C1 segment of cervical spinal cord (tissue), 14 donors: ENCODE data around the gene PEX11G.
A peak's percentile ranks its signal among the peaks of the same experiment; 100 is the strongest.

ENCODE experiments used
- DNase-seq, 14 donors: peaks; one replicate each; lab custom pipeline; 2025; lab: John Stamatoyannopoulos, UW

PEX11G gene

DNA sequence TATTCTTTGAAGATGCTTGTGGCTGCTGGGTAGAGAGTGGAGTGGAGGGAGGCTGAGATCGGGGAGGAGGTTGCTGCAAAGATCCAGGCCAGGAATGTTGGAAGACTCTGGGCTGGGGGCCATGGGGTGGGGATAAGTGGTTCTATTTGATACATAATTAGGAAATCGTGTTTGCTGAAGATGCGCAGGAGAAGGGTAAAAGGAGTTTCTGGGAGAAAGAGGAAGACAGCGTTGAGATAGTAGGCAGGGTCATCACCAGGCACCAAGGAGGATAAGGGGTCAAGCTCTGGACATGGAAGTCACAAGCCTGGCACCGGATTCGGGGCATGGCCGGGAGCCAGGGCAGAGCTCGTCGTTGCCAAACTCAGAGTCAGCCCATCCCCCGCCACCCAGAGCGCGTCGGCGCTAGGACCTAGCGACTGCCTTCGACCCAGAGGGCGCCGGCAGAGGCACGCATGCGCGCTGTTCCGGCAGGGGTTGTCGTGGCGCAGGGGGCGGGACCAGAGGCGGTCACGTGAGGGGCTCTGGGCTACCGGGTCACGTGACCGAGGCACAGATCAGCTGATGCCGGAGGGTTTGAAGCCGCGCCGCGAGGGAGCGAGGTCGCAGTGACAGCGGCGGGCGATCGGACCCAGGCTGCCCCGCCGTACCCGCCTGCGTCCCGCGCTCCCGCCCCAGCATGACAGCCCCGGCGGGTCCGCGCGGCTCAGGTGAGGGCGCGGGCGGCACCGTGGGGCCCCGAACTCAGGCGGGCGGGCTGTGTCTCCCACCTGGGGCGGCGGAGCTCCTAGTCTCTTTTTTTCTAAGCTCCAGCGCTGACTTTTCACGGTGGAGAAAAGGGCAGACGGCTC lies 33.5 kb upstream of the PEX11G start, which contains the start of gene MCOLN1:
Gene MCOLN1 (plus strand): TSS at position 553 of the 851 bp plus-strand sequence. CDS start 127 bp downstream, at position 680.
- peak; percentile 71 to 98 (median 96) for DNase-seq

GRCh38 chr19:7521551-7522071 lies 32.8 kb upstream of the PEX11G start:
- no peak for DNase-seq

DNA sequence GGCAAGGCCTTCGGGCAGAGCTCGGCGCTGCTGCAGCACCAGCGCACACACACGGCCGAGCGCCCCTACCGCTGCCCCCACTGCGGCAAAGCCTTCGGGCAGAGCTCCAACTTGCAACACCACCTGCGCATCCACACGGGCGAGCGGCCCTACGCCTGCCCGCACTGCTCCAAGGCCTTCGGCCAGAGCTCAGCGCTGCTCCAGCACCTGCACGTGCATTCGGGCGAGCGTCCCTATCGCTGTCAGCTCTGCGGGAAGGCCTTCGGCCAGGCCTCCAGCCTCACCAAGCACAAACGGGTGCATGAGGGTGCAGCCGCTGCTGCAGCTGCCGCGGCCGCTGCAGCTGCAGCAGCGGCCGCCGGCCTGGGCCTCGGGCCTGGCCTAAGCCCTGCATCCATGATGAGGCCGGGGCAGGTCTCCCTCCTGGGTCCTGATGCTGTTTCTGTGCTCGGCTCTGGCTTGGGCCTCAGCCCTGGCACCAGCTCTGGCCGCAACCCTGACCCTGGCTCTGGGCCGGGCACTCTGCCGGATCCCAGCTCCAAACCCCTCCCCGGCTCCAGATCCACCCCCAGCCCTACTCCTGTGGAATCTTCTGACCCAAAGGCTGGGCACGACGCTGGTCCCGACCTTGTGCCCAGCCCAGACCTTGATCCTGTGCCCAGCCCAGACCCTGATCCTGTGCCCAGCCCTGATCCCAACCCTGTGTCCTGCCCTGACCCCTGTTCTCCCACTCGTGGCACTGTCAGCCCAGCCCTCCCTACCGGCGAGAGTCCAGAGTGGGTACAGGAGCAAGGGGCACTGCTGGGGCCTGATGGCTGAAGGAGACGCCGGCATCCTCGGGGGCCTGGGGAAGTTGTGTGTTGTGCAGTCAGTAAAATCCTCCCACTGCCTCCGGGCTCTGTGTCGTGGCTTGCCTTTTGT lies 31.6 kb upstream of the PEX11G start:
- DNase-seq: peak in 6 of 14 donors; percentile 15 to 60 (median 45)

GRCh38 chr19:7519361-7520130 lies 30.7 kb upstream of the PEX11G start:
- DNase-seq: no peak

DNA sequence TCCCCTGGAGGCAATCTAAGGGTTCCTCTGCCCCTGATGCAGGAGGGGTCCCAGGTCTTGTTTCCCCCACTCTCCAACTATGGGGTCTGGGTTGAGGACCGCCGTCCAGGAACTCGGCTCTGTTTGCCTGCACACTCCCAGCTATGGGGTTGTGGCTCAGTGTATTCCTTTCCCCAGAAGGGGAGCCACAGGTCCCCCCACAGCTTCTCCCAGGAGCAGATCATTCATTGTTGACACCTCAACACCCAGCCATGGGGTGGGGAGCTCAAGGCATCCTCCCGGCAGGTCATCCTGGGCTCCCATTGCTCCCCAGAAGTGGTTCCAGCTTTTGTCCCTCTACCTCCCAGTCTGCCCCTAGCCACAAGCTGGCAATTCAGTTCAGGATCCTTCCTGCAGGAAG lies 28.0 kb upstream of the PEX11G start:
- DNase-seq: peak in 1 of 14 donors; percentile 36

DNA sequence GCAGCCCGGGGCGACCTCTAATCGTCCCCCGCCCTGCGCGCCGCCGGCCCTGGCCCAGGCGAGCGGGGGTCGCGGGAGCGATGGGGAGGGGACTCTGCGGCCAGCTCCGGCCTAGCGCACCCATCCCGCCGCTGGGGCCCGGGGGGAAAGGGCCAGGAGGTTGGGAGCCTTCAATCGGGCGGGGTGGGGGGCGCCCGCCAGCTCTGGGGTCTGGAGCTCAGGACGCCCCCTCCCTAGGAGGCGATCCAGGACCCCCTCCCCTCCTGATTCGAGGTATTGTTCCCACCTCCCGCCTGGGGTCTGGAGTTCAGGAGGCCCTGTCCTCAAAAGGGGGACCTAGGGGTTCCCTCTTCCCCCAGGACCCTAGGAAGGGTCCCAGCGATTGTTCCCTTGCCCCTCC lies 27.5 kb upstream of the PEX11G start:
- DNase-seq: no peak

GRCh38 chr19:7515645-7516151 lies 26.9 kb upstream of the PEX11G start, which contains the start of gene ZNF358:
ZNF358 (plus strand) TSS chr19:7516103; CDS start chr19:7519243, 3,140 bp downstream.
- DNase-seq: peak in 13 of 14 donors; percentile 6 to 82 (median 52)

DNA sequence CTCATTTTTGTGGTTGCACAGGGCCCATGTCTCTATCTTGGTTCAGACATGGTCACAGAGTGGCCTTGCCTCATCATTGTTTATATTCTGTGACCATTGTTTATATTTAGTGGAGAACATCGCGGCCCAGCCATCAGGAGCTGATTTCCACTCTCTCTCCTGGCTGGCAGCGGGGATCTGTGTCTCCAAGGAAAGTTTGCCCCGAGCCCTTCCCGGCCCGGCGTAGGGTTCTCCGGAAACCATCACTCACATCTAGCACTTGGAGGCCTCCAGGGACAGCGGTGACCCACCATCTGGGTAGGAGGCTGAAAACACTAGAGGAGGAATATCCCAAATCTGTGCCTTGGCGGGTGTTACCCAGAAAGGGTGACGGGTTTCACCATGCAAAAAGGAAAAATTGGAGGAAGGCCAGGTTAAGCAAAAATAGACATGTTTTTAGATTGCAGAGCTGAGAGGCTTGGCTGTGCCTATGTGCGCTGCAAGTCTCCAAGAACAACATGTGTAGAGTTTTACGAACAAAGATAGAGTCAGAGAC lies 26.3 kb upstream of the PEX11G start:
- peak in 1 of 14 donors; percentile 33 for DNase-seq

DNA sequence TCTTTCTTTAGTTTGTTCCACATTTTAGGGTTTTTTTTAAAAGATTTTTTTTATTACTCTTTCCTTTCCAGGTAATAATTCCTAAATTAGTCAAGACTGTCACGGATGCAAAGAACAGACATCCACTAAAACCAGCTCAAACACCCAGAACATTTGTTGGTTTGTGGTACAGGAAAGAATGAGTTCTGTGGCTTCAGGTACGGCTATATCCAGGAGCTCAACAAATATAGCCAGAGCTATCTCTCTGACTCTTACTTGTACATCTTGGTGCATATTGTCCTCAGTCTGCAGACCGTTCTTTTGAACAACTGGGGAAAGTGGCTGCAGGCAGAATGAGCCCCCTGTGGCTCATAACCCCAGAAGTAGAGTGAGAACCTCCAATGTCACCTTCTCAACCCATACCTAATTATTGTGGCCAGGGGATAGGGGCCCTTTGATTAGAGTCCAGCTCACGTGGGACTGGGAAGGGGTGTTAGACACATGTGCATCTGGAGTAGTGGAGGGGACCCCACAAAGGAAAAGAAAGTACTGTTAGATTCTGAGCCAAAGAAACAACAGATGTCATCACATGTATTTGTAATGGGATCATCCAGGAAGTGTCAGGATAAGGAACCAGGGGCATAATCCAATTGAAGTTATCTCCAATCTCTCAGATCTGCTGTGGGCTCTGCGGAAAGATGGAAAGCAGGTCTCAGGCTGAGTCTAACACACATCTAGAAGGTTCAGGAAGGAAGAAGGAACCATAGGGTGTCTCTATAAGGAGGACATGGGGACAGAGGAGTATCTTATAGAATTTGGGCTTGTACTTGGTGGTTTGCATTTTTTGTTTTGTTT lies 25.2 kb upstream of the PEX11G start:
- no peak for DNase-seq

DNA sequence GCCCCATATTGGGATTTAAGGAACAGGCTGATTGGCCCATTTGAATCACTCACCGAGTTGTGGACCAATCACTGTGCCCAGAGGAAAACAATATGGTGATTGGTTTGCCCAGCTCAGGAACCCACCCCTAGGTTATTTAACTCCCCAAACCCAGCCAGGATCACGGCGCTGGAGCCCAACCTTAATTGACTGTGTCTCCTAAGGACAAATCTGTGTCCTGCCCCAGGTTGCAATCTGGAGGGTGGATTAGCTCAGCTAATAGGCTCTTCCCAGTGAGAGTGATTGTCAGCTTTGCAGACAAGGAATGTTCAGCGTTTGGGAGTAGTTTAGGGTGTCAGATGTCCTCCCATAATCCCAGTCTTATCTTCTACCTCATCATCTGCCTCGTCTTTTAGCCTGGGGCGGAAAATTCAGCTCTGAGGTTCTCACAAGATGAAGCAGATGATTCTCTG lies 23.6 kb upstream of the PEX11G start:
- DNase-seq: no peak

DNA sequence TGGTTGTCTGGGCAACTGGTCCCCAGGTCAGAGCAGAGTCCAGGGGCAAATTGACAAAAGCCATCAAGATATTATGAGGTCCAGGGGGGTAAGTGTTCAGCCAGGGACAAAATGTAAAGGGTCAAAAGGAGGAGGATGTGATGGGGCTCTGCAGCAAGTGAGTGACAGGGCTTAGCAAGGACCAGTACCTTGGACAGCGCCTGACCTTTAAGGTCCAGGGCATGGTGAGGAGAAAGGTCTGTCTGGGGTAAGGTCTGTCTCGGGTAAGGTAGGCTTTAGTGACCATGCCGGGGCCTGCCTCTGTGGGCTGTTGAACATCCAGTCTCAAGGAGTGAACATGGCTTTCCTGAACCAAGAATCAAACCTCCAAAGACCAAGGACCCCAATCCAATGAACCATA lies 20.8 kb upstream of the PEX11G start:
- no peak for DNase-seq

- peak in 2 of 14 donors; percentile 22 to 49 for DNase-seq
Observed at GRCh38 chr19:7507884-7508283, 19.0 kb upstream of the PEX11G start.

DNA sequence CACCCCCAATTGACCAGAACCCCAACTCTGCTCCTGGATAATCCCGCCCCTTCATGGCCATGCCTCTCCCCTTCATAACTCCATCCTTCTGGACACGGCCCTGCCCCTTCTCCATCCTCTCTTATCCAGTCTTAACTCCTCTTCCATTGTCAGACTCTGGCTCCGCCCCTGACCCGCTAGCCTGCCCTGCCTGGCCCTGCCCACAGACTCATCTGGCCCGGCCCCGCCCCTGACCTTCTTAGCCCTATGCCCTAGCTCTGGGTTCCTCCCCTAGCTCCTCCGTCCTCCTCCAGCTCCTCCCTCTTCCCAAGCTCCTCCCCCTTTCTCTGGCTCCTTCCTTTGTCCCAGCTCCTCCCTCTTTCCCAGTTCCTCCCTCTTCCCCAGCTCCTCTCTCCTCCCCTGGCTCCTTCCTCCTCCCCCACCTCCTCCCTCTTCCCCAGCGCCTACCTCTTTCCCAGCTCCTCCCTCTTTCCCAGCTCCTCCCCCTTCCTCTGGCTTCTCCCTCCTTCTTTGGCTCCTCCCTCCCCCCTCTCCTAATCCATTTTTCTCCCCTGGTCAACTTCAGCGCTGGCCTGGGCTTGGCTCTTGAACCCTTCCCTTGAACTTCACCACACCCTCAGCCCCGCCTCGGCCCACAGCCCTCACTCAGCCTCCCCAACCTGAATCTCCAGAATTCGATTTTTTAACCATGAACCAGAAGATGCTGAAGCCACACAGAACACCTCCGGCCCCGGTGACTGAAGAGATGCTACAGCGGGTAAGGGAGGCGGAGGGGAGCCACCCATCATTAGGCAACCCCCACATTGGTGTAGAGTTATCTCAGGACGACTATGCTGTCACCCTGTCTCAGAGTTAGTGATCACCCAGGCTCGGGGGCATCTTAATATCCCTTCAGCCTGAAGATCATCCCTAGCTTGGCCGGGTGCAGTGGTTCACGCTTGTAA lies 17.8 kb upstream of the PEX11G start:
- DNase-seq: peak in 2 of 14 donors; percentile 6 to 17

DNA sequence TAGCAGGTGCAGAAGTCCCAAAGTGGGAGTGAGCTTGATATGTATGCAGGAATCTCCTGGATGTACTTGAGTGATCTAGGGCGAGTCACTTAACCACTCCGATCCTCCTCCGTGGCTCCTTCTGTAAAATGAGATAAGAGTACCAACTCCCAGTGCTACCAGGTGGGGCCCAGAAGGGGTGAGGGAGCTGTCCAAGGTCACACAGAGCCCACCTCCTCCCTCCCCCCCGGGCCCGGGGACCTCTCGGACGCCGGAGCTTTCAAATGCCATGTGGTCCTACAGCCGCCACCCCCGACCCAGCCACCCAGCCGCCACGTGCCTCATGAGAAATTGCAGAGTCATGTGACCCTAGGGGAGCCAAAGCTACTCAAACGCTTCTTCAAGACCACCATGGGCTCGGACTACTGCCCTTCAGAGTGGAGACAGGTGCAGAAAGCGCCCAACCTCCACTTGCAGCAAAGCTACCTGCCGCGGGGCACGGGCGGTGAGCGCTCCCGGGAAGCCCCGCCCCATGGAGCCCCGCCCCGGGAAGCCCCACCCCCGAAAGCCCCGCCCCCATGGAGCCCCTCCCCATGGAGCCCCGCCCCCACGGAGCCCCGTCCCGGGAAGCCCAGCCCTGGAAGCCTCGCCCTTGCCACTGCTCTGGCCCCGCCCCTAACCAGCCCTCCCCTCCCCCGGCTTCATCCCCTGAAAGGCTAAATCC lies 17.0 kb upstream of the PEX11G start:
- DNase-seq: no peak

GRCh38 chr19:7505288-7505681 lies 16.4 kb upstream of the PEX11G start:
- no peak for DNase-seq

DNA sequence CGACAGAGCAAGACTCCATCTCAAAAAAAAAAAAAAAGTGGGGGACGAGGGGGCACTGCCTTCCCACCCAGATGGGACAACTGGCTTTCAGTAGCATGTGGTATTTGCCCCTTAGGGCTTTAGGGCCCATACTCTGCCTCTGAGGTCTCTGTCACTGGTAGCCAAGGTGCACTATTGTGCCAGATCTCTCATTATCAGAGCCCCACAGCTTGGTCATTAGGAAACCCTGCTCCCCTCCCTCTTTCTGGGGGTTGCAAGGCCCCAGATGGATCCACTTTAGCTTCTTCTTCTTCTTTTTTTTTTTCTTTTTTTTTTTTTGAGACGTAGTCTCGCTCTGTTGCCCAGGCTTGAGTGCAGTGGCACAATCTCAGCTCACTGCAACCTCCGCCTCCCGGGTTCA lies 15.8 kb upstream of the PEX11G start:
- no peak for DNase-seq

- DNase-seq: no peak
Observed at GRCh38 chr19:7502552-7502951, 13.7 kb upstream of the PEX11G start.
